ENCODE data around the gene TRIM46. TPM values are rescaled to one million over a fixed set of nuclear protein-coding genes. Genes with fewer than 3 reads are reported as not detected.

Gene TRIM46
- total RNA-seq, 1 experiment from 2014 or later: 3.8 TPM

DNA sequence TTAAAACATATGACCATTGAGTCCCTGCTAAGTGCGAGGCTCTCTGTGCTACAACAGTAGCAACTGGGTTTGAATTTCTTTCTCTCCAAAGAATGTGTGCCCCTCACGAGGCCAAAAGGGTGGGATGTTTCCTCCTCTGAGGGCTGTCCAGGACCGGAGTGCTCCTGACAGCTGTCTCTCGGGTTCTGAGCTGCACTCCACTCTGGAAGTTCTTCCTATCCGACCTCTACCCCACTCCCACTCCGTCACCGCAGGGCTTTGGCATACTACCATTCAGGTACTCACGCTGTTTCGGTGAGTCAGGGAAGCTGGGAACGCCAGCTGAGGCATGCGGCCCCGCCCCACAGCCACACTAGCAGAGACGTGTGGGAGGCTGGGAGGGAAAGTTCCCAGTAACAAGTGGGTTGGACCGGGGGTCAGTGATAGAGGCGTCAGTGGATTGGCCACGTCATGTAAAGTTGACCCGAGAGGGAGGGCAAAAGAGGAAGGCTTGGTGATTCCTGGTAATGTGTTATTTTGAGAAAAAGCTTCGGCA lies 38.7 kb upstream of the TRIM46 start:
- POLR2A ChIA-PET: interaction anchor here (0.8 to 1.1 kb wide), 4 partner anchors 10 to 59 kb away, joined by 3 to 4 read pairs (median 4); partner anchors contain the start of gene KRTCAP2
- intact Hi-C loops (cut with micrococcal nuclease): loop anchor here (2.0 to 5.0 kb wide), 3 partner anchors 32 to 163 kb away; partner anchors contain the start of genes CKS1B and SHC1

More for the DNA sequence above, 38.7 kb upstream of the TRIM46 start:
- no peak overlapping the region for H2AFZ ChIP-seq (ENCODE audit: low read depth, low read length, poor library complexity, severe bottlenecking)
- H3K4me2 ChIP-seq (ENCODE audit: low read length): peak overlapping the region; percentile 89
- no peaks in the 10 kb centered on the region for H3K27me3 ChIP-seq (ENCODE audit: insufficient read depth, low read length)
- ChIA-PET RAD21 (ENCODE audit: low non-redundant PET in 1 of 2, low total read pairs in 2 of 2, uncharacterized antibody in 2 of 2, unreplicated experiment in 2 of 2) (interaction anchor here in 1 of 2 experiments (1.3 kb wide), 1 partner anchor 32 kb away, joined by 5 read pairs; no protein-coding TSS in a partner anchor), CTCF (interaction anchor here (1.6 to 2.2 kb wide), 3 partner anchors 33 to 50 kb away, joined by 5 to 10 read pairs (median 6); partner anchors contain the start of gene KRTCAP2)
- H3K27ac ChIP-seq (ENCODE audit: low read depth, low read length): peak overlapping the region; percentile 95
- H3K36me3 ChIP-seq (ENCODE audit: control insufficient read depth in 1 of 2, insufficient read depth in 2 of 2, low read length in 2 of 2): peaks cover 15 to 33% of the 10 kb centered on the region in 2 experiments; a peak in 3 of 4 replicates
- H3K9ac ChIP-seq (ENCODE audit: low read length): peak overlapping the region; percentile 97
- no peaks in the 10 kb centered on the region for H4K20me1 ChIP-seq (ENCODE audit: insufficient read depth)
- no peaks in the 10 kb centered on the region for H3K9me3 ChIP-seq (ENCODE audit: control insufficient read depth in 1 of 2, insufficient read depth in 1 of 2, low read depth in 1 of 2, low read length in 2 of 2)
- H3K79me2 ChIP-seq (ENCODE audit: insufficient read depth, low read length): peaks cover 57% of the 10 kb centered on the region
- peaks cover 41 to 70% of the 10 kb centered on the region in 2 experiments for H3K4me1 ChIP-seq (ENCODE audit: control insufficient read depth in 1 of 2, insufficient read depth in 2 of 2, low read length in 2 of 2)
- peak overlapping the region; percentile 77 to 88 for H3K4me3 ChIP-seq (replicated peaks in 1 of 2; ENCODE audit: low read depth in 1 of 2, low read length in 2 of 2)
- ATAC-seq (peak; percentile 71), DNase-seq (ENCODE audit: low read depth, low spot score) (peak; percentile 92)
- TF ChIP-seq CBX3 (IDR thresholded peaks at IDR 0.05; ENCODE audit: low read depth) (no peak), YY1 (IDR thresholded peaks at IDR 0.05; ENCODE audit: extremely low read depth, insufficient replicate concordance, low read depth, low read length) (peak; percentile 45), REST (IDR thresholded peaks at IDR 0.05; ENCODE audit: low read depth) (no peak)
- no peaks in the 10 kb centered on the region for H3K9me2 ChIP-seq (ENCODE audit: insufficient read depth)
- TSS peak; percentile 53 for BruUV-seq (replicated peaks)
